ENCODE data around the gene MARCO.
"Not testable (repeated sequence)": the region's sequence is repeated elsewhere in the genome, so short reads cannot be mapped to it uniquely, and the experiment has no call there.

The MARCO gene

GRCh38 chr2:118945881-118946280, 3.9 kb downstream of the MARCO start:
- H3K36me3 Mint-ChIP-seq (ENCODE audit: low read depth) = no peaks in the 10 kb centered on the region
- H3K4me1 Mint-ChIP-seq = no peaks in the 10 kb centered on the region
- TF ChIP-seq CTCF (IDR thresholded peaks at IDR 0.05) = no peak
- DNase-seq = no peak
- H3K4me3 Mint-ChIP-seq = no peak overlapping the region
- H3K9me3 Mint-ChIP-seq = no peaks in the 10 kb centered on the region
- peaks cover 28% of the 10 kb centered on the region for H3K27me3 Mint-ChIP-seq (ENCODE audit: low read depth, poor library complexity)
- H3K27ac Mint-ChIP-seq = no peak overlapping the region

GRCh38 chr2:118948266-118948665, 6.3 kb downstream of the MARCO start:
- H3K9me3 Mint-ChIP-seq; H3K36me3 Mint-ChIP-seq (ENCODE audit: low read depth); H3K27ac Mint-ChIP-seq; H3K4me3 Mint-ChIP-seq; H3K4me1 Mint-ChIP-seq; DNase-seq: not testable (repeated sequence)
- peaks cover 18% of the 10 kb centered on the region for H3K27me3 Mint-ChIP-seq (ENCODE audit: low read depth, poor library complexity)

- Mint-ChIP-seq H3K4me1 (no peaks in the 10 kb centered on the region), H3K36me3 (ENCODE audit: low read depth) (no peaks in the 10 kb centered on the region), H3K4me3 (no peak overlapping the region), H3K27ac (no peak overlapping the region), H3K27me3 (ENCODE audit: low read depth, poor library complexity) (peaks cover 6% of the 10 kb centered on the region), H3K9me3 (peaks cover 49% of the 10 kb centered on the region)
- DNase-seq = no peak
- TF ChIP-seq CTCF (IDR thresholded peaks at IDR 0.05) = no peak
Measured at GRCh38 chr2:118954297-118955060, 12.5 kb downstream of the MARCO start.

GRCh38 chr2:118965737-118966136, 23.7 kb downstream of the MARCO start:
- H3K27me3 Mint-ChIP-seq (ENCODE audit: low read depth, poor library complexity) = peaks cover 42% of the 10 kb centered on the region

GRCh38 chr2:118967124-118967880, 25.3 kb downstream of the MARCO start:
- Mint-ChIP-seq H3K27me3 (ENCODE audit: low read depth, poor library complexity) (peaks cover 37% of the 10 kb centered on the region), H3K4me1 (no peaks in the 10 kb centered on the region), H3K4me3 (no peak overlapping the region), H3K36me3 (ENCODE audit: low read depth) (no peaks in the 10 kb centered on the region), H3K9me3 (no peaks in the 10 kb centered on the region), H3K27ac (no peak overlapping the region)
- DNase-seq = no peak
- TF ChIP-seq CTCF (IDR thresholded peaks at IDR 0.05) = no peak

More at GRCh38 chr2:118965737-118966136, 23.7 kb downstream of the MARCO start:
- Mint-ChIP-seq H3K36me3 (ENCODE audit: low read depth) (no peaks in the 10 kb centered on the region), H3K9me3 (peaks cover 8% of the 10 kb centered on the region), H3K27ac (no peak overlapping the region), H3K4me1 (no peaks in the 10 kb centered on the region), H3K4me3 (no peak overlapping the region)
- TF ChIP-seq CTCF (IDR thresholded peaks at IDR 0.05) = no peak
- DNase-seq = no peak

- Mint-ChIP-seq H3K4me1 (no peaks in the 10 kb centered on the region), H3K9me3 (no peaks in the 10 kb centered on the region), H3K36me3 (ENCODE audit: low read depth) (no peaks in the 10 kb centered on the region), H3K27me3 (ENCODE audit: low read depth, poor library complexity) (peaks cover 36% of the 10 kb centered on the region), H3K4me3 (no peak overlapping the region), H3K27ac (no peak overlapping the region)
- no peak for TF ChIP-seq CTCF (IDR thresholded peaks at IDR 0.05)
- DNase-seq = no peak
Measured at GRCh38 chr2:118968042-118968441, 26.0 kb downstream of the MARCO start.
